Fibroblast of mammary gland (primary cell): ENCODE data around the gene TNK2.

Source experiments
- DNase-seq: peaks from one replicate; pipeline ENCODE4 v3.0.0-alpha.2; 2010; ENCODE audit warnings: low read depth
- H3K4me3 ChIP-seq: 2 replicates; pipeline ENCODE4 v1.5.1; 2011; ENCODE audit warnings: low read depth, mild to moderate bottlenecking, low read length, moderate library complexity; ENCODE audit not compliant: control insufficient read depth
- TF ChIP-seq, protein P1 (sequence below): conservative IDR thresholded peaks from 2 replicates; pipeline ENCODE4 v1.5.1; 2011; ENCODE audit warnings: low read depth, low read length, inconsistent platforms; ENCODE audit not compliant: control insufficient read depth, insufficient read depth

Gene TNK2

DNA sequence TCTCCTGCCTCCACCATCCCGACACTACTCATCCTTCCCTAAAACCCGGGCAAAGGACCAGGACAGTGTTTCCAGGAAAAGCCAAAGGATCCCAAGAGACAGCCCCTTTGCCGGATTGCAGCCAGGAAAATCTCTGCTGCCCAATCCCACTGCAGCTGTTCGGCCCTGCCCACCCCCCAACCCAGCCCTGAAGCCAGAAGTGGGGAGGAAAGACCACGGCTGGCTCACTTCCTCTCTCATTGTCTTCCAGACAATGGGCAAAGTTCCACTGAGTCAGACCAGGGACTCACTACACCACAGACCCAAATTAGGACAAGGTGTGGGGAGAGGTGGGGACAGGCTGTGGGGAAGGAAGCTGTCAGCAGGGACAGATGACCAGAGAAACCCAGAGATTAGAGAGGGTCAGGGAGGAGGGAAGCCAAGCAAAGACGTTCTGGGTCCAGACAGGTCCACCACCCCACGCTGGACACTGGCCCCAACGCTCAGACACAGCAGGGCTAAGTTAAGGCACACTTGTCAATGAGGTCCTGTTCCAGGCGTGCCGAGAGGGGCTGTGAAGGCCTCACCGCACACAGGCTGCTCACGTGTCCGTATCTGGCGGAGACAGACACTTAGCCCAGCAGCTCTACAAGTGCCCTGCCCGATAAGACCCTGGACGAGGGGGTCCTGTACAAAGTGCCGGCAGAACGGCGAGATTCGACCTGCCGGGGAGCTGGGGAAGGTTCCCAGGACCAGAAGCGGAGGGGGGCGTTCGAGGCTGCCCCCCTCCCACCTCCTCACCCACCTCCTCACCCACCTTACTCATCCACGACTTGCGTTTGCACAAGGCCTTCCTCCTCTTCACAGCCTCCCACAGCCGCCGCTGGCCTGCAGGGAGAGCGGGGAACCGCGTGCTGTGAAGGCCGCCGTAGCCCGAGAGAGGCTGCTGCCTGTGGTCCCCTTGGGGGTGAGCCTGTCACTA, 21.9 kb downstream of the TNK2 start:
- TF ChIP-seq, protein P1, sequence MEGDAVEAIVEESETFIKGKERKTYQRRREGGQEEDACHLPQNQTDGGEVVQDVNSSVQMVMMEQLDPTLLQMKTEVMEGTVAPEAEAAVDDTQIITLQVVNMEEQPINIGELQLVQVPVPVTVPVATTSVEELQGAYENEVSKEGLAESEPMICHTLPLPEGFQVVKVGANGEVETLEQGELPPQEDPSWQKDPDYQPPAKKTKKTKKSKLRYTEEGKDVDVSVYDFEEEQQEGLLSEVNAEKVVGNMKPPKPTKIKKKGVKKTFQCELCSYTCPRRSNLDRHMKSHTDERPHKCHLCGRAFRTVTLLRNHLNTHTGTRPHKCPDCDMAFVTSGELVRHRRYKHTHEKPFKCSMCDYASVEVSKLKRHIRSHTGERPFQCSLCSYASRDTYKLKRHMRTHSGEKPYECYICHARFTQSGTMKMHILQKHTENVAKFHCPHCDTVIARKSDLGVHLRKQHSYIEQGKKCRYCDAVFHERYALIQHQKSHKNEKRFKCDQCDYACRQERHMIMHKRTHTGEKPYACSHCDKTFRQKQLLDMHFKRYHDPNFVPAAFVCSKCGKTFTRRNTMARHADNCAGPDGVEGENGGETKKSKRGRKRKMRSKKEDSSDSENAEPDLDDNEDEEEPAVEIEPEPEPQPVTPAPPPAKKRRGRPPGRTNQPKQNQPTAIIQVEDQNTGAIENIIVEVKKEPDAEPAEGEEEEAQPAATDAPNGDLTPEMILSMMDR, result no peak

DNA sequence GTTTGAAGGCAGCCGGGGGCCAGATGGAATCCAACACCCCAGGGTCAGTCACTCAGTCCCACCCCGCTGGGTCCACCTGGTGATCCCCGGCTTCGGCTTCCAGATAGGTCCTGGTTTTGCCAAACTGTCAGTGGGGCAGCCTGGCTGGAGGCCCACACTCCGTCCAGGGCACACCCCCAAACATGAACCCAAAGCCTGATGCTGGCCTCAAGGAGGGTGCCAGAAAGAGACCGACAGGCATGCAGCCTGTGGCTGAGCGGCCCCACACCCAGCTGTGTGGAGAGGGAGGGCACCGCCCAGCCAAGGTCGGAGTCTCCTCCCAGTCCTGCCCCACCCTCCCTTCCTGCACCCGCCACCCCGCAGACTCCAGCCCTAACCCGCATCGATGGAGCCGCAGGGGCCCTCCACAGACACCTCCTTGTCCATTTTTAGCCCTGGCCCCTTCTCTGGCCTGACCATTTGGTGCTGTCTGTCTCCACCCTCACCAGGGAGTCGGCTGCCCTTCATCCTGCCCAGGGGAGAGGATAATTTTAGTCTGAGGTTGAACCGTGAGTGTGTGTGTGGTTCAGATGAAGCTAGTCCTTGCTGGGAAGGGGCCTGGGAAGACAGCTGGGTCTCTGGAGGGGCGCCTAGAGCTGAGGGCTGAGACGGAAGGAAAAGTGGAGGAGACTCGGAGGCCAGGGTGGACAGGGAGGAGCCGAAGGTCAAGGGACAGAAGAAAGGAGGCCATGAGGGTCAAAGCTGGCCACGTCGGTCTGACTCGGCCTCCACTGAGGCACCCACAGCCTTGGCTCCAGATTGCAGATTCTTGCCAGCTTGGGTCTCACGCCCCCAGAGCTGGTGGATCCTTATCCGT, 23.1 kb downstream of the TNK2 start:
- H3K4me3 ChIP-seq, result no peak overlapping the region
- no peak for DNase-seq
- TF ChIP-seq, protein P1, result no peak

More for the DNA sequence above, 21.9 kb downstream of the TNK2 start:
- DNase-seq, result peak; percentile 67
- no peak overlapping the region for H3K4me3 ChIP-seq

DNA sequence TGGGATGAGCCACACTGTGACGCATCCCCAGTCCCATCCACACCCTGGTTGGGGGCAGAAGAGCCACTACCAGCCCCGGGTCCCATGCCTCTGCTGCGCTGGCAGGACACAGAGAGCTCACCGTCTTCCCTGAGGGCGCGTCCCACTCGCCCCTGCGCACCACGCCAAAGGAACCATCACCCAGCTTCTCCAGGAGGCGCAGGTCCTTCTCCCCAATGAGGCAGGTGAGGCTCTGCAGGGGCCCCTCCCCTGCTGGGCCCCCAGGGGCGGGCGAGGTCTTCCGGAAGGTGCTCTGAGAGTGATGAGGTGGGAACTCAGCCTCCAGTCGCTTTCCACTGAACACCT, 23.7 kb downstream of the TNK2 start:
- TF ChIP-seq, protein P1, result no peak
- no peak for DNase-seq
- H3K4me3 ChIP-seq, result no peak overlapping the region

DNA sequence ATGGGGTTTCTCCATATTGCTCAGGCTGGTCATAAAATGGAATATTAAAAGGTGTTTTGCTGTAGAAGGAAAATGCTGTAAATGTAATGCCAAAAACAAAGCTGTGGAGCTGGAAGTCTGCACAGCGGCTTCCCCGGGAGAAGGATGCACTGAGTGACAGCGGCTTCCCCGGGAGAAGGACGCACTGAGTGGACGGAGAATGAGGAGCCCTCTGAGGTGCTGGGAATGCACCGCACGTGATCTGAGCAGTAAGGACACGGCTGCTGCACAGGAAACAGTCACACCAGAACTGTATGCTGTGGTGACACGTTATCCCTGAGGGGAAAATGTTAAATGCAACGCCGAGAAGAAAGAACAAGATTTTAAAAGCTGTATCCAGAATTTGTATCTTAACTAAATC, 24.6 kb downstream of the TNK2 start:
- TF ChIP-seq, protein P1, result no peak
- DNase-seq, result no peak
- no peak overlapping the region for H3K4me3 ChIP-seq

DNA sequence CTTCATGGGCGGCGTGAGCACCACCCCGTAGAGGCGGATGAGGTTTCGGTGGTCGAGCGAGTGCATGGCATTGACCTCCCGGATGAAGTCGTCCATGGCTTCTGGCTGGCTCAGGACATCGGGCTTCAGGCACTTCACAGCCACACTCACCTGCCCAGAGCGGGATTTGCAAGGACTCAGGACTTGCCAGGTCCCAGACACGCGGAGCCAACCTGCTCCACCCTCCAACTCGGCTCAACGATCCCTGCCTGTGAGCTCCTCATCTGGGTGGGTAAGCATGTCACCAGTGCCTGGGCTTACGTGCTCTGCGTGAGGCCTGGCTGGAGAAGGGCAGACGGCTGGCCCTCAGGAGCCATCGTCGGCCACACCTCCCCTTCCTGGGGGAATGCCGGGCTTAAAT, 25.2 kb downstream of the TNK2 start:
- no peak overlapping the region for H3K4me3 ChIP-seq
- TF ChIP-seq, protein P1, result no peak
- DNase-seq, result no peak

DNA sequence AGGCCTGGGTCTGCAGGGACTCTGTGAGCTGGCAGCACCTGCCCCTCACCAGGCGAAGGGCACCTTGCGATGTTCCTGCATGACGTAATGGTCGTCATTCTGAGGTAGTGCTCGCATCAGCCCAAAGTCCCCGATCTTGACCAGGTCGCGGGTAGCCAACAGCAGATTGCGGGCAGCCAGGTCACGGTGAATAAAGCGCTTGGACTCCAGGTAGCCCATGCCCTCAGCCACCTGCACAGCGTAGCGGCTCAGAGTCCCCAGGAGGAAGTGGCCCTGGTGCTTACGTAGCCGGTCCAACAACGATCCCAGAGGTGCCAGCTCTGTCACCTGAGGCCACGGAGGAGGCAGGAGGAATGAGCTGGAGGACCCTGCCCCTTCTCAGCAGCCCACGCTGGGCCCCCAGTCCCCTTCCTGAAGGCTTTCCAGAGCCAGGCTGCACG, 26.3 kb downstream of the TNK2 start:
- no peak overlapping the region for H3K4me3 ChIP-seq
- DNase-seq, result no peak
- TF ChIP-seq, protein P1, result no peak
